HepG2 (cell line): ENCODE data around the gene TPD52L2. TPM values are rescaled to one million over a fixed set of nuclear protein-coding genes. Genes with fewer than 3 reads are reported as not detected.
A peak's percentile ranks its signal among the peaks of the same experiment; 100 is the strongest.

Source experiments
- TBL1XR1 ChIP-seq: fragments of 150-350 bp; IDR thresholded peaks from 2 replicates; pipeline ENCODE4 v1.6.1; 2014; ENCODE audit warnings: borderline replicate concordance, low read length; ENCODE audit not compliant: partially characterized antibody
- TBX3 ChIP-seq: fragments of 450-650 bp; IDR thresholded peaks from 2 replicates; pipeline ENCODE4 v1.6.1; 2017; ENCODE audit warnings: antibody characterized with exemption, mild to moderate bottlenecking, inconsistent platforms, borderline replicate concordance
- ZMYM4 ChIP-seq: sonication (generic); formaldehyde crosslinking; IDR thresholded peaks from 2 replicates; pipeline ENCODE4 v1.8.1; 2023; ENCODE audit warnings: mild to moderate bottlenecking, missing genetic modification reagents
- ZNF331 ChIP-seq: sonication (generic); formaldehyde crosslinking; IDR thresholded peaks from 2 replicates; pipeline ENCODE4 v1.4.0; 2020; ENCODE audit warnings: missing genetic modification reagents
- ZNF607 ChIP-seq: sonication (generic); formaldehyde crosslinking; IDR thresholded peaks from 2 replicates; pipeline ENCODE4 v1.5.1; 2020; ENCODE audit warnings: missing genetic modification reagents, mild to moderate bottlenecking, borderline replicate concordance
- ZNF674 ChIP-seq: sonication (generic); formaldehyde crosslinking; IDR thresholded peaks from 2 replicates; pipeline ENCODE4 v1.5.0; 2020; ENCODE audit warnings: low read depth, mild to moderate bottlenecking, missing genetic modification reagents
- ZNF776 ChIP-seq: sonication (generic); formaldehyde crosslinking; IDR thresholded peaks from 2 replicates; pipeline ENCODE4 v1.4.0; 2020; ENCODE audit warnings: mild to moderate bottlenecking, missing genetic modification reagents
- polyA plus RNA-seq, 8 experiments: library from polyadenylated mRNA; depleted of rRNA in 3 of 8; stranded (reverse) in 7 of 8; unstranded in 1 of 8; fragments of >200 nt; fragmentation: Illumina TruSeq in 4 of 8; extraction: Trizol in 4 of 8; gene quantifications; 2 replicates each; pipeline versions ENCODE4 v1.2.1 to v1.2.3, GENCODE V29; 2011 to 2016; ENCODE audit warnings: low read depth in 4 of 8, missing spikeins in 1 of 8, mixed read lengths in 1 of 8; ENCODE audit not compliant: insufficient read depth in 1 of 8
- total RNA-seq, 5 experiments: library from RNA; depleted of rRNA; stranded (reverse); fragments of >200 nt; fragmentation: Illumina TruSeq; extraction: Trizol; gene quantifications; 2 replicates each; pipeline ENCODE4 v1.2.3, GENCODE V29; 2016; ENCODE audit warnings: low read depth in 1 of 5
- TF ChIP-seq, protein P1 (sequence below): sonication (generic); formaldehyde crosslinking; IDR thresholded peaks from 2 replicates; pipeline ENCODE4 v1.4.0; 2020; ENCODE audit warnings: mild to moderate bottlenecking, missing genetic modification reagents
- TF ChIP-seq, protein P2 (sequence below): IDR thresholded peaks from 2 replicates; pipeline ENCODE4 v1.6.1; 2016; ENCODE audit warnings: missing biosample characterization, missing genetic modification reagents, low read depth
- TF ChIP-seq, protein P3 (sequence below): sonication (generic); formaldehyde crosslinking; IDR thresholded peaks from 2 replicates; pipeline ENCODE4 v1.9.0; 2021; ENCODE audit warnings: missing genetic modification reagents, borderline replicate concordance
- TF ChIP-seq, protein P4 (sequence below): IDR thresholded peaks from 2 replicates; pipeline ENCODE4 v1.6.1; 2012; ENCODE audit warnings: low read length, improper control_type of control experiment
- TF ChIP-seq, protein P5 (sequence below): sonication (generic); formaldehyde crosslinking; IDR thresholded peaks from 2 replicates; pipeline ENCODE4 v1.8.1; 2023; ENCODE audit warnings: mild to moderate bottlenecking, missing genetic modification reagents
- TF ChIP-seq, protein P6 (sequence below): sonication (generic); formaldehyde crosslinking; IDR thresholded peaks from 2 replicates; pipeline ENCODE4 v1.8.0; 2022; ENCODE audit warnings: mild to moderate bottlenecking, missing genetic modification reagents, moderate library complexity
- TF ChIP-seq, protein P7 (sequence below): sonication (generic); formaldehyde crosslinking; IDR thresholded peaks from 2 replicates; pipeline ENCODE4 v1.4.0; 2020; ENCODE audit warnings: missing genetic modification reagents

TPD52L2 gene
- total and polyA plus RNA-seq, 2 of the 13 experiments (the other 11 are each of a cell fraction or from before 2014, with no cell fraction given), result 156 to 184 TPM

DNA sequence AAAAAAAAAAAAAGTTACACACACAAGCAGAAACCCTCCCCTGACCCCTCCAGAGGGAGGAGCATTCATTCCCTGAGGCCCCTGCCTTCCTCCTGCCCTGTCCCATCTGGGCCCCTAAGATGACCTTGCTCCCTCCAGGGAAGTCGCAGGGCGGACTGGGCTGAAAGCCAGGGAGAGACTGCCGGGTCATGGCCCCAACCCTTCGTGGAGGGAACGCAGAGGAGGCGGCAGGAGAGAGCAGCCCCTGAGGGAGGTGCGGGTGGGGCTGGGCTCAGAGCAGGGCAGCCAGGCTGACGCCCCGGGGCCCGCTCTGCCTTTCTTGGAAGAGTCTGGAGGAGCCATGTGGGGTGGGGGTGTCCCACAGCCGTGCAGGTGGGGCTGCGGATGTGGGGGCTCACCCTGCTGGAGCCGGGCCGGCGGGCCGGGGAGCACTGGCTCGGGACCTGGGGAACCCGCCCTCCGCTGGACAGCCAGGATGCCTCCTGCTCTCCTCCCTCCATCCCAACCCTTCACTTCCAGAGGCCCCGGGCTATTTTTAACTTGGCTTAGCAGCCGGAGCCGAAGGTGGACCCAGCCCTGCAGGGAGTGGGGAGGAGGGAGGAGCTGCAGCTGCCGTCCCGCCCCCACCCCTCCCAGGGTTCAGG, 18.8 kb upstream of the TPD52L2 start (continued):
- TF ChIP-seq, protein P1, sequence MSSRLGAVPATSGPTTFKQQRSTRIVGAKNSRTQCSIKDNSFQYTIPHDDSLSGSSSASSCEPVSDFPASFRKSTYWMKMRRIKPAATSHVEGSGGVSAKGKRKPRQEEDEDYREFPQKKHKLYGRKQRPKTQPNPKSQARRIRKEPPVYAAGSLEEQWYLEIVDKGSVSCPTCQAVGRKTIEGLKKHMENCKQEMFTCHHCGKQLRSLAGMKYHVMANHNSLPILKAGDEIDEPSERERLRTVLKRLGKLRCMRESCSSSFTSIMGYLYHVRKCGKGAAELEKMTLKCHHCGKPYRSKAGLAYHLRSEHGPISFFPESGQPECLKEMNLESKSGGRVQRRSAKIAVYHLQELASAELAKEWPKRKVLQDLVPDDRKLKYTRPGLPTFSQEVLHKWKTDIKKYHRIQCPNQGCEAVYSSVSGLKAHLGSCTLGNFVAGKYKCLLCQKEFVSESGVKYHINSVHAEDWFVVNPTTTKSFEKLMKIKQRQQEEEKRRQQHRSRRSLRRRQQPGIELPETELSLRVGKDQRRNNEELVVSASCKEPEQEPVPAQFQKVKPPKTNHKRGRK (CRISPR knock-in tag), result no peak
- TF ChIP-seq ZNF674 (no peak), ZMYM4 (CRISPR knock-in tag) (0 out of 2 replicates have a peak, but pooled peaks have one; percentile 37), TBL1XR1 (no peak), ZNF607 (CRISPR knock-in tag) (no peak), ZNF331 (CRISPR knock-in tag) (no peak), TBX3 (no peak), ZNF776 (CRISPR knock-in tag) (no peak)
- TF ChIP-seq, protein P2, sequence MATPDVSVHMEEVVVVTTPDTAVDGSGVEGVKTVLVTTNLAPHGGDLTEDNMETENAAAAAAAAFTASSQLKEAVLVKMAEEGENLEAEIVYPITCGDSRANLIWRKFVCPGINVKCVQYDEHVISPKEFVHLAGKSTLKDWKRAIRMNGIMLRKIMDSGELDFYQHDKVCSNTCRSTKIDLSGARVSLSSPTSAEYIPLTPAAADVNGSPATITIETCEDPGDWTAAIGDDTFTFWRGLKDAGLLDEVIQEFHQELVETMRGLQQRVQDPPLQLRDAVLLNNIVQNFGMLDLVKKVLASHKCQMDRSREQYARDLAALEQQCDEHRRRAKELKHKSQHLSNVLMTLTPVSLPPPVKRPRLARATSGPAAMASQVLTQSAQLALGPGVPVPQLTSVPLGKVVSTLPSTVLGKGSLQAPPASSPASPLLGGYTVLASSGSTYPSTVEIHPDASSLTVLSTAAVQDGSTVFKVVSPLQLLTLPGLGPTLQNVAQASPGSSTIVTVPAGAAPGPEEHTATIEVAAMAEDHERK (CRISPR knock-in tag), result no peak
- TF ChIP-seq, protein P3, sequence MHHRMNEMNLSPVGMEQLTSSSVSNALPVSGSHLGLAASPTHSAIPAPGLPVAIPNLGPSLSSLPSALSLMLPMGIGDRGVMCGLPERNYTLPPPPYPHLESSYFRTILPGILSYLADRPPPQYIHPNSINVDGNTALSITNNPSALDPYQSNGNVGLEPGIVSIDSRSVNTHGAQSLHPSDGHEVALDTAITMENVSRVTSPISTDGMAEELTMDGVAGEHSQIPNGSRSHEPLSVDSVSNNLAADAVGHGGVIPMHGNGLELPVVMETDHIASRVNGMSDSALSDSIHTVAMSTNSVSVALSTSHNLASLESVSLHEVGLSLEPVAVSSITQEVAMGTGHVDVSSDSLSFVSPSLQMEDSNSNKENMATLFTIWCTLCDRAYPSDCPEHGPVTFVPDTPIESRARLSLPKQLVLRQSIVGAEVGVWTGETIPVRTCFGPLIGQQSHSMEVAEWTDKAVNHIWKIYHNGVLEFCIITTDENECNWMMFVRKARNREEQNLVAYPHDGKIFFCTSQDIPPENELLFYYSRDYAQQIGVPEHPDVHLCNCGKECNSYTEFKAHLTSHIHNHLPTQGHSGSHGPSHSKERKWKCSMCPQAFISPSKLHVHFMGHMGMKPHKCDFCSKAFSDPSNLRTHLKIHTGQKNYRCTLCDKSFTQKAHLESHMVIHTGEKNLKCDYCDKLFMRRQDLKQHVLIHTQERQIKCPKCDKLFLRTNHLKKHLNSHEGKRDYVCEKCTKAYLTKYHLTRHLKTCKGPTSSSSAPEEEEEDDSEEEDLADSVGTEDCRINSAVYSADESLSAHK (CRISPR knock-in tag), result no peak
- TF ChIP-seq, protein P4, sequence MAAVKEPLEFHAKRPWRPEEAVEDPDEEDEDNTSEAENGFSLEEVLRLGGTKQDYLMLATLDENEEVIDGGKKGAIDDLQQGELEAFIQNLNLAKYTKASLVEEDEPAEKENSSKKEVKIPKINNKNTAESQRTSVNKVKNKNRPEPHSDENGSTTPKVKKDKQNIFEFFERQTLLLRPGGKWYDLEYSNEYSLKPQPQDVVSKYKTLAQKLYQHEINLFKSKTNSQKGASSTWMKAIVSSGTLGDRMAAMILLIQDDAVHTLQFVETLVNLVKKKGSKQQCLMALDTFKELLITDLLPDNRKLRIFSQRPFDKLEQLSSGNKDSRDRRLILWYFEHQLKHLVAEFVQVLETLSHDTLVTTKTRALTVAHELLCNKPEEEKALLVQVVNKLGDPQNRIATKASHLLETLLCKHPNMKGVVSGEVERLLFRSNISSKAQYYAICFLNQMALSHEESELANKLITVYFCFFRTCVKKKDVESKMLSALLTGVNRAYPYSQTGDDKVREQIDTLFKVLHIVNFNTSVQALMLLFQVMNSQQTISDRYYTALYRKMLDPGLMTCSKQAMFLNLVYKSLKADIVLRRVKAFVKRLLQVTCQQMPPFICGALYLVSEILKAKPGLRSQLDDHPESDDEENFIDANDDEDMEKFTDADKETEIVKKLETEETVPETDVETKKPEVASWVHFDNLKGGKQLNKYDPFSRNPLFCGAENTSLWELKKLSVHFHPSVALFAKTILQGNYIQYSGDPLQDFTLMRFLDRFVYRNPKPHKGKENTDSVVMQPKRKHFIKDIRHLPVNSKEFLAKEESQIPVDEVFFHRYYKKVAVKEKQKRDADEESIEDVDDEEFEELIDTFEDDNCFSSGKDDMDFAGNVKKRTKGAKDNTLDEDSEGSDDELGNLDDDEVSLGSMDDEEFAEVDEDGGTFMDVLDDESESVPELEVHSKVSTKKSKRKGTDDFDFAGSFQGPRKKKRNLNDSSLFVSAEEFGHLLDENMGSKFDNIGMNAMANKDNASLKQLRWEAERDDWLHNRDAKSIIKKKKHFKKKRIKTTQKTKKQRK, result no peak
- TF ChIP-seq, protein P5, sequence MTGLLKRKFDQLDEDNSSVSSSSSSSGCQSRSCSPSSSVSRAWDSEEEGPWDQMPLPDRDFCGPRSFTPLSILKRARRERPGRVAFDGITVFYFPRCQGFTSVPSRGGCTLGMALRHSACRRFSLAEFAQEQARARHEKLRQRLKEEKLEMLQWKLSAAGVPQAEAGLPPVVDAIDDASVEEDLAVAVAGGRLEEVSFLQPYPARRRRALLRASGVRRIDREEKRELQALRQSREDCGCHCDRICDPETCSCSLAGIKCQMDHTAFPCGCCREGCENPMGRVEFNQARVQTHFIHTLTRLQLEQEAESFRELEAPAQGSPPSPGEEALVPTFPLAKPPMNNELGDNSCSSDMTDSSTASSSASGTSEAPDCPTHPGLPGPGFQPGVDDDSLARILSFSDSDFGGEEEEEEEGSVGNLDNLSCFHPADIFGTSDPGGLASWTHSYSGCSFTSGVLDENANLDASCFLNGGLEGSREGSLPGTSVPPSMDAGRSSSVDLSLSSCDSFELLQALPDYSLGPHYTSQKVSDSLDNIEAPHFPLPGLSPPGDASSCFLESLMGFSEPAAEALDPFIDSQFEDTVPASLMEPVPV (CRISPR knock-in tag), result peak; percentile 68; the same call in 1 of the 2 replicates
- TF ChIP-seq, protein P6, sequence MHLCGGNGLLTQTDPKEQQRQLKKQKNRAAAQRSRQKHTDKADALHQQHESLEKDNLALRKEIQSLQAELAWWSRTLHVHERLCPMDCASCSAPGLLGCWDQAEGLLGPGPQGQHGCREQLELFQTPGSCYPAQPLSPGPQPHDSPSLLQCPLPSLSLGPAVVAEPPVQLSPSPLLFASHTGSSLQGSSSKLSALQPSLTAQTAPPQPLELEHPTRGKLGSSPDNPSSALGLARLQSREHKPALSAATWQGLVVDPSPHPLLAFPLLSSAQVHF (CRISPR knock-in tag), result 0 out of 2 replicates have a peak, but pooled peaks have one; percentile 12
- TF ChIP-seq, protein P7, sequence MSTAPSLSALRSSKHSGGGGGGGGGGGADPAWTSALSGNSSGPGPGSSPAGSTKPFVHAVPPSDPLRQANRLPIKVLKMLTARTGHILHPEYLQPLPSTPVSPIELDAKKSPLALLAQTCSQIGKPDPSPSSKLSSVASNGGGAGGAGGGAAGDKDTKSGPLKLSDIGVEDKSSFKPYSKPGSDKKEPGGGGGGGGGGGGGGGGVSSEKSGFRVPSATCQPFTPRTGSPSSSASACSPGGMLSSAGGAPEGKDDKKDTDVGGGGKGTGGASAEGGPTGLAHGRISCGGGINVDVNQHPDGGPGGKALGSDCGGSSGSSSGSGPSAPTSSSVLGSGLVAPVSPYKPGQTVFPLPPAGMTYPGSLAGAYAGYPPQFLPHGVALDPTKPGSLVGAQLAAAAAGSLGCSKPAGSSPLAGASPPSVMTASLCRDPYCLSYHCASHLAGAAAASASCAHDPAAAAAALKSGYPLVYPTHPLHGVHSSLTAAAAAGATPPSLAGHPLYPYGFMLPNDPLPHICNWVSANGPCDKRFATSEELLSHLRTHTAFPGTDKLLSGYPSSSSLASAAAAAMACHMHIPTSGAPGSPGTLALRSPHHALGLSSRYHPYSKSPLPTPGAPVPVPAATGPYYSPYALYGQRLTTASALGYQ, result no peak; the same call in 1 of the 2 replicates
